ENCODE results near the gene ADGRF1.
A peak's percentile ranks its signal among the peaks of the same experiment; 100 is the strongest.

ADGRF1 gene

DNA sequence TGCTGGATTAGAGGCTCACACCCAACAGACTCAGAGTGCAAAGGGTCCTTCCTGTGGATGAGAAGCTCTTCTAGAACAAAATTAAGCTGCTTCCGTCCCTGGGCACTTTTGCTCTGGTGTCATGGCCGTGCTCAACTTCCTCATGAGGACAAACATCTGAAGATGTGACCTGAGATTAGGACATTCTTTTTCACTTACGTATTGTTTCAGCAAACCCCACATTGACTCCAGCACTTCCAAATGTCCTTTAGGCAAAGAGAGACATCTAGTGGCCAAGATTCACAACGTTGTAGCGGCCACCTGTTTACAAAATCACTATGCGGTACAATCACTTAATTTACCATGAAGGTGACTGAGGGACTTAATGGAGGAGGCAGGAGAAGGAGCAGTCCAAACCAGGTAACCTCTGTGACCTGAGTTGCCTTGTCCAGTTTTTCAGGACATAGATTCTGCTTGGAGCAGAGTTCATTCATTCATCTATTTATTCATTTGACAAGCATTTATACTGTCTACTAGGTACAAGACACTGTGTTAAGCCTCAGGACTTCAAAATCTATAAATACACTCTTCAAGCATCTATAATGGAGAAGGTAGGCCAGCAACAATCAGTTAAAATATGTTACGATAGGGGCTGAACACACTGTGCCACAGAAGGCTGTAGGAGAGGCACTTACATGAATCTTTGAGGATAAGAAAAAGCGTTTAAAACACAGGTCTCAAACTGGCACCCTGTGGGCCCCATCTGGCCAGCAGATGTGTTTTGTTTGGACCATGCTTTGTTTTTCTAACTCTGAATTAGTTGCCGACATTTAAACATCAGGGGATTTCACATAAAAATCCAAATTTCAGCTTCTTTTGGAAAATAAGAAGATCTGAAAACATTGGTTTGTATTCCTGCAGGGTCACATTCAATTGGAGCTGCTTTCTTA is 5.6 kb upstream of the ADGRF1 start:
- H3K27ac Mint-ChIP-seq = no peak overlapping the region
- peaks cover 5% of the 10 kb centered on the region for H3K27me3 Mint-ChIP-seq
- peaks cover 2% of the 10 kb centered on the region for H3K4me1 Mint-ChIP-seq
- ATAC-seq (ENCODE audit: low read depth) = peak; percentile 37
- no peak for DNase-seq (ENCODE audit: low spot score in 2 of 2)
- H3K9me3 Mint-ChIP-seq = no peaks in the 10 kb centered on the region
- no peaks in the 10 kb centered on the region for H3K36me3 Mint-ChIP-seq
- H3K4me3 Mint-ChIP-seq = no peak overlapping the region

DNA sequence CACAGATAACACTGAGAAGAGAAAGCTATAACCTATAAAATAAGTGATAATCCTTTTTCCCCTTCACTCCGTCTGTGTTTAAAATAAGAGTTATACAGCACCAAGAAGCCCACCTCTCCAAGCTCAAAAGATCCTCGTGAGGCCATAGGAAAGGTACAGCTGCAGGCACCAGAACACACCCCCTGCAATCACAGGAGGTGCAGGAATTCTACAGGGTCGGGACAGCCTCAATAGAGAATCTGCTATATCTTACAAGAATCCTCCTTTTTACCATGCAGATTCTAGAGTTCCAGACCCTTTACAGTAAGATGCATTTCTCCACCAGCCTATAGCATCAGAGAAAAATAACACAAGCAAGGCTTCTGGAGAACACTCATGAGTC is 5.0 kb upstream of the ADGRF1 start:
- no peak for DNase-seq (ENCODE audit: low spot score in 2 of 2)
- Mint-ChIP-seq H3K4me1 (peaks cover 2% of the 10 kb centered on the region), H3K4me3 (no peak overlapping the region), H3K27ac (no peak overlapping the region), H3K27me3 (peaks cover 5% of the 10 kb centered on the region), H3K36me3 (no peaks in the 10 kb centered on the region), H3K9me3 (no peaks in the 10 kb centered on the region)
- no peak for ATAC-seq (ENCODE audit: low read depth)

- no peaks in the 10 kb centered on the region for H3K36me3 Mint-ChIP-seq
- DNase-seq (ENCODE audit: low spot score in 2 of 2) = no peak
- H3K27ac Mint-ChIP-seq = no peak overlapping the region
- ATAC-seq (ENCODE audit: low read depth) = no peak
- no peak overlapping the region for H3K4me3 Mint-ChIP-seq
- H3K27me3 Mint-ChIP-seq = peaks cover 5% of the 10 kb centered on the region
- H3K4me1 Mint-ChIP-seq = peaks cover 2% of the 10 kb centered on the region
- H3K9me3 Mint-ChIP-seq = no peaks in the 10 kb centered on the region
Observed at GRCh38 chr6:47044397-47044796, 2.3 kb upstream of the ADGRF1 start.

DNA sequence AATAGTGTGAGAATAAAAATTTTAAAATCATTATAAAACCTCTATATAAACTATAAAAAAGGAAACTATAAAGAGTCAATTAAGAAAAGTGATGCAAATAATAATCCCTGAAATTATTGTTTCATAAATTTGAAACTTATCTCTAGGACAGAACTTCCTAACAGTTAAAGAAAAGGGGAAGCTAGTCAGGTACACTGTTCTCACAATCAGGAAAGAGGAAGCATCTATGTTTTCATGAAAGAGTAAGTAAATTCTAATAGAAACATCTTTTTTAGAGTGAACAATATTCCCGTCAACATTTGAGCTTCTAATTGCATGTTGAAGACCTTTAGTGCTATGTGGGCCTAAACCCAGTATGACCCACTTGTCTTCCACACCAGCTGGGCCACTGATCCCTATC is 1.2 kb upstream of the ADGRF1 start:
- no peaks in the 10 kb centered on the region for H3K9me3 Mint-ChIP-seq
- no peak overlapping the region for H3K4me3 Mint-ChIP-seq
- ATAC-seq (ENCODE audit: low read depth) (no peak), DNase-seq (ENCODE audit: low spot score in 2 of 2) (no peak)
- no peaks in the 10 kb centered on the region for H3K36me3 Mint-ChIP-seq
- H3K4me1 Mint-ChIP-seq = peaks cover 2% of the 10 kb centered on the region
- H3K27ac Mint-ChIP-seq = no peak overlapping the region
- H3K27me3 Mint-ChIP-seq = peaks cover 5% of the 10 kb centered on the region

- no peak overlapping the region for H3K27ac Mint-ChIP-seq
- ATAC-seq (ENCODE audit: low read depth) (no peak), DNase-seq (ENCODE audit: low spot score in 2 of 2) (no peak)
- H3K27me3 Mint-ChIP-seq = peaks cover 2% of the 10 kb centered on the region
- no peaks in the 10 kb centered on the region for H3K4me1 Mint-ChIP-seq
- no peaks in the 10 kb centered on the region for H3K36me3 Mint-ChIP-seq
- no peak overlapping the region for H3K4me3 Mint-ChIP-seq
- no peaks in the 10 kb centered on the region for H3K9me3 Mint-ChIP-seq
Observed at GRCh38 chr6:47041741-47042140, 391 bp downstream of the ADGRF1 start.

DNA sequence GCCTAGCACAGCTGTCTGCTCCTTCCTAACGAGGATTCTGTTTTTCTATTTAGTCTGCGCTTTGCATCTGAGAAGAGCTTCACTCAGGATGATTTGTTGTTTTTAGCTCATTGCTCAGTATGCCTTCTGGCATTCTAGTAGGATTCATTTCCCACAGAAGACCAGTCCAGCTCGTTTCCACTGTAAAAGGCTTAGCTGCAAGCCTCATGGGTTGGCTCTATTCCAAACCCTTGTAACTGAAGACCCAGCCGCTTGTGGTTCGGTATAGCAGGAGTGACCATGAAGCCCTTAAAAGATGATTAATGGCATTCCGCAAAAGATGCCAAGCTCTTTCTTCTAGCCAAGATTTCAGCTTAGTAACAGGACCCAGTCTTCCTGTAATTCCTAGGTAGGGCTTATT is 7.2 kb downstream of the ADGRF1 start:
- Mint-ChIP-seq H3K27ac (no peak overlapping the region), H3K4me3 (no peak overlapping the region), H3K36me3 (no peaks in the 10 kb centered on the region), H3K4me1 (no peaks in the 10 kb centered on the region), H3K9me3 (peaks cover 2% of the 10 kb centered on the region), H3K27me3 (peaks cover 10% of the 10 kb centered on the region)
- no peak for DNase-seq (ENCODE audit: low spot score in 2 of 2)
- ATAC-seq (ENCODE audit: low read depth) = no peak

DNA sequence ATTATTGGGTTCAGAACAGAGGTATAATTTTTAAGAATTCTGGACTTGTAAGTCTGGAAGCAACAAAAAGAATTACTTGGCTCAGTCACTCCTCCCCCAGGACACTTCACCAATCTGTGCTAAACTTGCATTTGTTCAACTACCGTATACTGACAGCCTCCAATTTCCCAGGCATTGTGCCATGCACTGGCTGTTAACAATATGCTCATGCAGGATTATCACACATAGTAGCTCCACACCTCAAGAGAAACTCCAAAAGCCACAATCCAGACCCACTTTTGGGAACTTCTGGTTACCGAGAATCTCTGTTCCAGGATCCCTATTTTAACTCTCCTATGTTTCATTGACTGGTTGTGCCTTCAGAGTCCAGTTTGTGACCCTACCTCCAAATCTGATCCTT is 7.7 kb downstream of the ADGRF1 start:
- H3K4me3 Mint-ChIP-seq = no peak overlapping the region
- no peak for ATAC-seq (ENCODE audit: low read depth)

DNA sequence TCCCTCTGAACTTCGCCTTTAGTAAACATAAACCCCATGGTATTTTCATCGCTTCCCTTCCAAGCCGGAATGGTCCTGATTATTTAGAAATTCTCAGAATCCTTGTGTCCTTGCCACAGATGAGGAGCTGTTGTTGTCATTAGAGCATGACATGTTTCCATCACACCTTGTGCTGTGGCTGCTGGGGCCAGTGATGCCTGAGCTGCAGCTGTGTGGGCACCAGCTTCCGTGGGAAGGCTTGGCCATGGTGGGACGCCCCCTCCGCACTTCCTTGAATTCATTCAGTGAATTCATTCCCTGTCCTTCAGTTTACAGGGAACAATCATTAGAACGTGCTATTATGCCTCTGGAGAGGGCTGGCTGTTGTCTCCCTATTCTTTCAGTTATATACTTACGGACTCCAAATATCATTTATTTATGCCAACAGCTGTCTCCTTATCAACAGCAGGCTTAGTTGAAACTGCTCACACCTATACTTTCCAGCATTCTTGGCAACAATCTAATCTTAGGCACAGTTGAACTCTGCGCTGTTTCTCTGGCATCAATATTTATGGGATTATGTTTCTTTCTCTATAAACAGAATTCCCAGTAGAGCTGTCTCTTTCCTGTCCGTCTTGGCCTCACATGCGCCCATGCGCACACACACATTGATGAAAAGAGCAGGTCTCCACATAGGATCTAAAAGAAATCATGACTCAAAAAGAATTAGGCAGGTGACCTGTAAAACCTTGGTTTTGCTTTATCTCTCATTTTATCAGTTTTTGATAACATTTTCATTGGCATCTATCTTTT is 9.0 kb downstream of the ADGRF1 start:
- H3K9me3 Mint-ChIP-seq = peaks cover 2% of the 10 kb centered on the region
- peaks cover 10% of the 10 kb centered on the region for H3K27me3 Mint-ChIP-seq
- DNase-seq (ENCODE audit: low spot score in 2 of 2) (no peak), ATAC-seq (ENCODE audit: low read depth) (no peak)
- no peaks in the 10 kb centered on the region for H3K36me3 Mint-ChIP-seq
- no peak overlapping the region for H3K4me3 Mint-ChIP-seq
- no peaks in the 10 kb centered on the region for H3K4me1 Mint-ChIP-seq
- no peak overlapping the region for H3K27ac Mint-ChIP-seq

More for the DNA sequence above, 7.7 kb downstream of the ADGRF1 start:
- no peak overlapping the region for H3K27ac Mint-ChIP-seq
- DNase-seq (ENCODE audit: low spot score in 2 of 2) = no peak
- H3K9me3 Mint-ChIP-seq = peaks cover 2% of the 10 kb centered on the region
- H3K27me3 Mint-ChIP-seq = peaks cover 10% of the 10 kb centered on the region
- no peaks in the 10 kb centered on the region for H3K4me1 Mint-ChIP-seq
- no peaks in the 10 kb centered on the region for H3K36me3 Mint-ChIP-seq

DNA sequence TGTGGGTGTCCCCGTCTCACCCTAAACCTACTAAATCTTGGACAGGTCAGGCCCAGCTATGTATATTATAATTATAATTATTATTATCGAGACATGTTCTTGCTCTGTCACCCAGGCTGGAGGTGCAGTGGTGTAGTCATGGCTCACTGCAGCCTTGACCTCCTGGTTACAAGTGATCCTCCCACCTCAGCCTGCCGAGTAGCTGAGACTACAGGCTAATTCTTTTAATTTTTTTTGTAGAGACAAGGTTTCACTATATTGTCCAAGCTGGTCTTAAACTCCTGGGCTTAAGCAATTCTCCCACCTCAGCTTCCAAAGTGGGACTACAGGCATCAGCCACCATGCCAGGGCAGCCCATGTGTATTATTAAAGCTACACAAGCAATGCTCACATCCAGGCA is 10.5 kb downstream of the ADGRF1 start:
- DNase-seq (ENCODE audit: low spot score in 2 of 2) (no peak), ATAC-seq (ENCODE audit: low read depth) (no peak)
- Mint-ChIP-seq H3K36me3 (no peaks in the 10 kb centered on the region), H3K9me3 (peaks cover 2% of the 10 kb centered on the region), H3K4me1 (no peaks in the 10 kb centered on the region), H3K4me3 (no peak overlapping the region), H3K27me3 (peaks cover 10% of the 10 kb centered on the region), H3K27ac (no peak overlapping the region)

DNA sequence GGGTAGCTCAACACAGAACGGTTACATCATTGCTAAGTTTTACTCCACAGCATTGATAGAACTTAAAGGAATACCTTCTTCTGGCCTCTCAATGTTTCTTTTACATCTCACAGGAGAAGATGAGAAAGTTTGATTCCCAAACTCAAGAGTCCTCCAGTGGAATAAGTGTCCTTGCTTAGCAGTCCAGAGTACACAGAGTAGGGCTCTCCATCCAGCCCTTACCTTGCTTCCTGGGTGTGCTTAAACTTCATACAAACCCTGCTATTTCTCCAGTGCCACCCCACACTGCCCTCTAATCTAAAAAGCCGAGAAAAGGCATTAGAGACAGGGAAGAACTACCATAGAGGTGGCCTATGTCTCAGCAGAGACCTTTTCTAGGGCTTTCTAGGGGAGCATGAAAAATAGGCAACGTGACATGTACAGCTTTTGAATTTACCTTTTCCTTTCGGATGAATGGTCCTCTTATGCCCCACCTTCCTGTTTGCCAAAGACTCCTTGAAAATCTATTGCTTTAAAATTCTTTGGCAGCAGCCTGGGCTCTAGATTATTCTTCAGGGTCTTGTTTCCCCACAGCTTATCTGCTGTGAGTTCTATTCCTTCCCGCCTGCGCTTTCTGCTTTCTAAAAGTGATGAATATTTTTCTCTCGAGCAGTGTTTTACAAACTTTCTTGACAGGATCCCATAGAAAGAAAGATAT is 12.1 kb downstream of the ADGRF1 start:
- Mint-ChIP-seq H3K27ac (no peak overlapping the region), H3K4me3 (no peak overlapping the region), H3K27me3 (peaks cover 8% of the 10 kb centered on the region), H3K9me3 (peaks cover 2% of the 10 kb centered on the region), H3K4me1 (no peaks in the 10 kb centered on the region), H3K36me3 (no peaks in the 10 kb centered on the region)
- DNase-seq (ENCODE audit: low spot score in 2 of 2) (no peak), ATAC-seq (ENCODE audit: low read depth) (no peak)

DNA sequence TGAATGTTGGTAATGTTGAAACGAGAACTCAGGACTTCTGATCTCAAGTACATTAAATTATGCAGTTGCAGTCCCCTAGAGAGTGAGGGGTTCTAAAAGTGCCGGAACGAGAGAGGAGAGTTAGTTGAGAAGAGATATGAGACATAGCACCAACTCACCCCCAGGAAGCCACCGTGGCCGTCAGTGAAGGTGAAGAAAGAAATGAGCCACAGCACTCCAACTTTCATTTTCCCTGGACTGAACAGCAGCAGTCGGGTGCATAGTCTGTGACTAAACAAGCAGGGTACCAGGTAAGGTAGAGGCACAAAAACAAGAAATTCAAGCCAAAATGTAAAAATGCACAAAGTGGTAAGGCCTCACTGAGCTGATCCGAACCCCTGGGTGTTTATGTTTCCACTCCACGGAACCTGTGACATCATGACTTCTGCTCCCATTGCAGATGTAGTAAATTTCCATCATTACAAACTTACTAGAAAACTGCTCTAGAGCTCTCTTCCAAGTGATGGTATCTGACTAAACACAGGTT is 13.2 kb downstream of the ADGRF1 start:
- H3K4me3 Mint-ChIP-seq = no peak overlapping the region
- H3K4me1 Mint-ChIP-seq = no peaks in the 10 kb centered on the region
- H3K27ac Mint-ChIP-seq = no peak overlapping the region
- peaks cover 2% of the 10 kb centered on the region for H3K9me3 Mint-ChIP-seq
- H3K36me3 Mint-ChIP-seq = no peaks in the 10 kb centered on the region
- peaks cover 3% of the 10 kb centered on the region for H3K27me3 Mint-ChIP-seq
- ATAC-seq (ENCODE audit: low read depth) (no peak), DNase-seq (ENCODE audit: low spot score in 2 of 2) (no peak)

DNA sequence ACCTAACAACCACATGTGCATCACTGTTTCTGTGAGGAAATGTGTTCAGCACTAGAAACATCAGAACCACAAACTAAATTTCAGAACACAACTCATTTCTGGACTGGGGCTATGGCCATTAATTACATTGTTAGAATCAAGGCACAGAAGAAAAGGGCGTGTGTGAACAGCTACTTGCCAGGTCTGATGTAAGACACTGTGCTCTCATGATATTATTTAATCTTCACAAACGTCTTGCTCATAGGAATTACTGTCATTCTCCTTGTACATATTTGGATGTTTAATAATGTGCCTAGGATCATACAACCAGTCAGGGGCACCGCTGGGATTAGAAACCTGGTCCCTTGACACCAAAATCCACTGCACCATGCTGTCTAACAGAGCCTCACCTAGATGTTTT is 14.8 kb downstream of the ADGRF1 start:
- Mint-ChIP-seq H3K27ac (no peak overlapping the region), H3K4me3 (no peak overlapping the region), H3K36me3 (no peaks in the 10 kb centered on the region), H3K4me1 (no peaks in the 10 kb centered on the region), H3K9me3 (peaks cover 2% of the 10 kb centered on the region), H3K27me3 (peaks cover 2% of the 10 kb centered on the region)
- no peak for ATAC-seq (ENCODE audit: low read depth)
- no peak for DNase-seq (ENCODE audit: low spot score in 2 of 2)

DNA sequence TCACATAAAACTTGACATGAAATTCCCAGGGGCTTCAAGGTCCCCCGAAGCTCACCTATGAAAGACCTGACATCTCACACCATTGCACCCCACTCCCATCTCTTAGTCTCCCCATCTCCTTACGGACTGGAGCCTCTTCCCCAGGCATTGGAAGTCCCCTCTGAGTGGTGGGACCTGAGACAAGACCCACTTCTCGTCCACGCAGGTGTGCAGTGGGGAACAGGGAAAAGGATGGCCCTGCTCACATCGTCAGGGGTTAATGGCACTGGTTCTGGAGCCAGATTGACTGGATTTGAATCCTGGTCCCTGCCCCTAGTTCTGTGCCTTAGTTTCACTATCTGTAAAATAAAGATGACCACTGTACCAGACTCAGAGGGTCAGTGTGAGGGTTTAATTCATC is 15.5 kb downstream of the ADGRF1 start:
- Mint-ChIP-seq H3K27me3 (peaks cover 2% of the 10 kb centered on the region), H3K4me3 (no peak overlapping the region), H3K36me3 (no peaks in the 10 kb centered on the region)

GRCh38 chr6:47023573-47023972 is 18.6 kb downstream of the ADGRF1 start:
- H3K4me3 Mint-ChIP-seq = no peak overlapping the region
- H3K9me3 Mint-ChIP-seq = no peaks in the 10 kb centered on the region
- no peak overlapping the region for H3K27ac Mint-ChIP-seq
- ATAC-seq (ENCODE audit: low read depth) = no peak
- H3K4me1 Mint-ChIP-seq = no peaks in the 10 kb centered on the region
- DNase-seq (ENCODE audit: low spot score in 2 of 2) = no peak
- peaks cover 2% of the 10 kb centered on the region for H3K27me3 Mint-ChIP-seq
- H3K36me3 Mint-ChIP-seq = no peaks in the 10 kb centered on the region

More for the DNA sequence above, 15.5 kb downstream of the ADGRF1 start:
- Mint-ChIP-seq H3K9me3 (peaks cover 2% of the 10 kb centered on the region), H3K4me1 (no peaks in the 10 kb centered on the region), H3K27ac (no peak overlapping the region)
- DNase-seq (ENCODE audit: low spot score in 2 of 2) (no peak), ATAC-seq (ENCODE audit: low read depth) (no peak)

Measured in memory B cell (primary cell).